ENCODE data around the gene PCDH9.

PCDH9 gene

DNA sequence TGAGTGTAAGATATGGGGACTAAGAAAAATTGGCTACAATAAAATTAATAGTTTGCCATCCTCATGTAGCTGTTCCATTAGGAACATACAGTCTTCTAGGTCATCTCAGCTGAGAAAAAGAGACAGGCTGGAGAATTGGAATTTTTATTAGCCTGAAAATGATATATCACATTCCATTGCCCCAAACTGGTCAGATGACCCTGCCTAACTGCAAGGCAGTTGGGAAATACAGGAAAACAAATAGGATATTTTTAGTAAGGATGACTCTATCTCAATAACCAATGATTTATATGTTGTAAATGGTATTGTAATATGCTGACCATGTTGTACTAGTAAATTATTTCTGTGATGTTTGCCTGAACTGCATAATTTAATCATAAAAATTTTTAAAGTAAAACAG lies 673.8 kb downstream of the PCDH9 start:
- Histone ChIP-seq H3K27ac (ENCODE audit: low read length) (no peak overlapping the region), H3K9ac (ENCODE audit: low read length in 2 of 2) (no peak overlapping the region), H3K9me3 (ENCODE audit: control insufficient read depth in 2 of 2, low read length in 2 of 2) (no peaks in the 10 kb centered on the region), H3K4me3 (ENCODE audit: low read length in 2 of 2) (no peak overlapping the region), H3K27me3 (ENCODE audit: control insufficient read depth in 1 of 2, insufficient read depth in 2 of 2, low read length in 2 of 2) (no peaks in the 10 kb centered on the region), H3K36me3 (ENCODE audit: control insufficient read depth in 2 of 2, insufficient read depth in 2 of 2, low read length in 2 of 2) (no peaks in the 10 kb centered on the region), H3K4me1 (ENCODE audit: control insufficient read depth, insufficient read depth, low read length) (no peaks in the 10 kb centered on the region)

GRCh38 chr13:66553391-66553790 lies 676.7 kb downstream of the PCDH9 start:
- H3K4me3 ChIP-seq (ENCODE audit: low read length in 2 of 2), result no peak overlapping the region
- H3K9ac ChIP-seq (ENCODE audit: low read length in 2 of 2), result no peak overlapping the region
- H3K4me1 ChIP-seq (ENCODE audit: control insufficient read depth, insufficient read depth, low read length), result no peaks in the 10 kb centered on the region
- H3K9me3 ChIP-seq (ENCODE audit: control insufficient read depth in 2 of 2, low read length in 2 of 2), result no peaks in the 10 kb centered on the region
- no peaks in the 10 kb centered on the region for H3K36me3 ChIP-seq (ENCODE audit: control insufficient read depth in 2 of 2, insufficient read depth in 2 of 2, low read length in 2 of 2)
- no peak overlapping the region for H3K27ac ChIP-seq (ENCODE audit: low read length)
- no peaks in the 10 kb centered on the region for H3K27me3 ChIP-seq (ENCODE audit: control insufficient read depth in 1 of 2, insufficient read depth in 2 of 2, low read length in 2 of 2)

GRCh38 chr13:66551128-66551527 lies 679.0 kb downstream of the PCDH9 start:
- H3K4me3 ChIP-seq (ENCODE audit: low read length in 2 of 2), result no peak overlapping the region
- no peaks in the 10 kb centered on the region for H3K27me3 ChIP-seq (ENCODE audit: control insufficient read depth in 1 of 2, insufficient read depth in 2 of 2, low read length in 2 of 2)
- no peaks in the 10 kb centered on the region for H3K9me3 ChIP-seq (ENCODE audit: control insufficient read depth in 2 of 2, low read length in 2 of 2)
- H3K27ac ChIP-seq (ENCODE audit: low read length), result no peak overlapping the region
- no peaks in the 10 kb centered on the region for H3K36me3 ChIP-seq (ENCODE audit: control insufficient read depth in 2 of 2, insufficient read depth in 2 of 2, low read length in 2 of 2)
- no peaks in the 10 kb centered on the region for H3K4me1 ChIP-seq (ENCODE audit: control insufficient read depth, insufficient read depth, low read length)
- no peak overlapping the region for H3K9ac ChIP-seq (ENCODE audit: low read length in 2 of 2)

DNA sequence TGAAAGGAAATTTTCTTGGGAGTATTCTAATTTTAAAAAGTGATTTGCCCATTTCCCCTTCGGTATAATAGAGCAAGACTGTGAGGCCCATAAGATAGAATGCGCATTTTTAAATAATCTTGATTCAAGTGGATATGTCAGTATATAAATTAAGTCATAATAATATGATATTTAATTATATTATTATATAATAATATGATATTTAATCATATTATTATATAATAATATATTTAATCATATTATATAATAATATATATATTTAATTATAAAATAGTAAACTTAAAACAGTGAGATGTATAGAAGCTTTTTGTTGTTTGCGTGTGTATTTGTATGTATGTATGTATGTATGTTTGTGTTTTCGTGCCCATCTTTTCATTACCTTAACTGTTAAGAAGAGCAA lies 682.5 kb downstream of the PCDH9 start:
- Histone ChIP-seq H3K27me3 (ENCODE audit: control insufficient read depth in 1 of 2, insufficient read depth in 2 of 2, low read length in 2 of 2) (no peaks in the 10 kb centered on the region), H3K9me3 (ENCODE audit: control insufficient read depth in 2 of 2, low read length in 2 of 2) (no peaks in the 10 kb centered on the region), H3K9ac (ENCODE audit: low read length in 2 of 2) (no peak overlapping the region), H3K36me3 (ENCODE audit: control insufficient read depth in 2 of 2, insufficient read depth in 2 of 2, low read length in 2 of 2) (no peaks in the 10 kb centered on the region), H3K27ac (ENCODE audit: low read length) (no peak overlapping the region), H3K4me3 (ENCODE audit: low read length in 2 of 2) (no peak overlapping the region), H3K4me1 (ENCODE audit: control insufficient read depth, insufficient read depth, low read length) (no peaks in the 10 kb centered on the region)

DNA sequence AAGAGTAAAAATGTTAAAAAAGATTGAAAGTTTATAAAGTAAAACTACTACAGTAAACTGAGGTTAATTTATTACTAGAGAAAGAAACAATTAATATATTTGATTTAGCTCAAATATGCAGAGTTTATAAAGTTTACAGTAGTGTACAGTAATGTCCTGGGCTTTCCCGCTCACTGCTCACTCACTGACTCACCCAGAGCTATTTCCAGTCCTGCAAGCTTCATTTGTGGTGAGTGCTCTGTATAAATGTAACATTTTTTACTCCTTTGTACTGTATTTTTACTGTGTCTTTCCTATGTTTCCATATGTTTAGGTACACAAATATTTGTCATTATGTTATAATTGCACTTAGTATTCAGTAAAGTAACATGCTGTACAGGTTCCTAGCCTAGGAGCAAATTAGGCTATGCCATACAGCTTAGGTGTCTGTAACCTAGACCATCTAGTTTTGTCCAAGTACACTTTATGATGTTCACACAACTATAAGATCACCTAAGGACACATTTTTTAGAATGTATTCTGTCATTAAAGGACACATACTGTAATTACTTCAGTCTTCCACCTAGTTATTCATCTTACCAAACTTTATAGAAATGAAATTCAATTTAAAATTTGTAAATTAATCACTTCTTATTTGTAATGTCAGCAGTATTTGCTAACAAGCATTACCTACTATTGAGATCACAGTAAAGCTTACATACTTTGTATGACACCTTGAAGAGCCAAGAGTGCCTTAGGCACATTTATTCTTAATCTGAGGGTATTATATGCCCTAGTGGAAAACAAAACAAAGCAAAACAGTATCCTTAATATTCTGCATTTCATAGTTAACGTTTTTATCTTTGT lies 683.4 kb downstream of the PCDH9 start:
- H3K9me3 ChIP-seq (ENCODE audit: control insufficient read depth in 2 of 2, low read length in 2 of 2), result no peaks in the 10 kb centered on the region
- H3K4me3 ChIP-seq (ENCODE audit: low read length in 2 of 2), result no peak overlapping the region
- H3K9ac ChIP-seq (ENCODE audit: low read length in 2 of 2), result no peak overlapping the region
- no peaks in the 10 kb centered on the region for H3K27me3 ChIP-seq (ENCODE audit: control insufficient read depth in 1 of 2, insufficient read depth in 2 of 2, low read length in 2 of 2)
- no peak overlapping the region for H3K27ac ChIP-seq (ENCODE audit: low read length)
- no peaks in the 10 kb centered on the region for H3K36me3 ChIP-seq (ENCODE audit: control insufficient read depth in 2 of 2, insufficient read depth in 2 of 2, low read length in 2 of 2)
- H3K4me1 ChIP-seq (ENCODE audit: control insufficient read depth, insufficient read depth, low read length), result no peaks in the 10 kb centered on the region

- H3K27me3 ChIP-seq (ENCODE audit: control insufficient read depth in 1 of 2, insufficient read depth in 2 of 2, low read length in 2 of 2), result no peaks in the 10 kb centered on the region
- H3K36me3 ChIP-seq (ENCODE audit: control insufficient read depth in 2 of 2, insufficient read depth in 2 of 2, low read length in 2 of 2), result no peaks in the 10 kb centered on the region
- H3K27ac ChIP-seq (ENCODE audit: low read length), result no peak overlapping the region
- no peaks in the 10 kb centered on the region for H3K4me1 ChIP-seq (ENCODE audit: control insufficient read depth, insufficient read depth, low read length)
- no peaks in the 10 kb centered on the region for H3K9me3 ChIP-seq (ENCODE audit: control insufficient read depth in 2 of 2, low read length in 2 of 2)
- H3K9ac ChIP-seq (ENCODE audit: low read length in 2 of 2), result no peak overlapping the region
- H3K4me3 ChIP-seq (ENCODE audit: low read length in 2 of 2), result no peak overlapping the region
These were observed 686.4 kb downstream of the PCDH9 start for GRCh38 chr13:66543780-66544179.

DNA sequence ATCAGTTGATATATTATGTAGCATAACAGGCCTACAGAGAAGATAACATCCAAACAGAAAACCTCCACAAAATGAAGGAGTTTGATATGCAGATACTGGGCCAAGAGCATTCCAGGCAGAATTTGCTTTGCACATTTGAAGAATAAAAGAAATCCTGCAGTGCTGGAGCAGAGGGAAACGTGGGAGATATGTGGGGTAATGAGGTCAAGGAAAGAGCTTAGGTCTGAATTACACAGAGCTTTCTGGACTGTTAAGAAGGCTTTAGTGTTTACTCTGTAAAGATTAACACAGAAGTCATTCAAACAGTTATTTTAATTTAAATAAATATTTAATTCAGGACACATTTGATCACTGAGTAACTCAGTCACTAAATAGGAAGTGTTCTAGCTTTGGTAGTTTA lies 692.7 kb downstream of the PCDH9 start:
- Histone ChIP-seq H3K9ac (ENCODE audit: low read length in 2 of 2) (no peak overlapping the region), H3K4me3 (ENCODE audit: low read length in 2 of 2) (no peak overlapping the region), H3K27ac (ENCODE audit: low read length) (no peak overlapping the region), H3K9me3 (ENCODE audit: control insufficient read depth in 2 of 2, low read length in 2 of 2) (no peaks in the 10 kb centered on the region), H3K27me3 (ENCODE audit: control insufficient read depth in 1 of 2, insufficient read depth in 2 of 2, low read length in 2 of 2) (no peaks in the 10 kb centered on the region), H3K4me1 (ENCODE audit: control insufficient read depth, insufficient read depth, low read length) (no peaks in the 10 kb centered on the region), H3K36me3 (ENCODE audit: control insufficient read depth in 2 of 2, insufficient read depth in 2 of 2, low read length in 2 of 2) (no peaks in the 10 kb centered on the region)

GRCh38 chr13:66536746-66537145 lies 693.4 kb downstream of the PCDH9 start:
- no peak overlapping the region for H3K4me3 ChIP-seq (ENCODE audit: low read length in 2 of 2)
- no peaks in the 10 kb centered on the region for H3K27me3 ChIP-seq (ENCODE audit: control insufficient read depth in 1 of 2, insufficient read depth in 2 of 2, low read length in 2 of 2)
- no peak overlapping the region for H3K9ac ChIP-seq (ENCODE audit: low read length in 2 of 2)
- H3K27ac ChIP-seq (ENCODE audit: low read length), result no peak overlapping the region
- no peaks in the 10 kb centered on the region for H3K4me1 ChIP-seq (ENCODE audit: control insufficient read depth, insufficient read depth, low read length)
- H3K36me3 ChIP-seq (ENCODE audit: control insufficient read depth in 2 of 2, insufficient read depth in 2 of 2, low read length in 2 of 2), result no peaks in the 10 kb centered on the region
- H3K9me3 ChIP-seq (ENCODE audit: control insufficient read depth in 2 of 2, low read length in 2 of 2), result no peaks in the 10 kb centered on the region

GRCh38 chr13:66534561-66534960 lies 695.6 kb downstream of the PCDH9 start:
- no peak overlapping the region for H3K4me3 ChIP-seq (ENCODE audit: low read length in 2 of 2)
- no peaks in the 10 kb centered on the region for H3K9me3 ChIP-seq (ENCODE audit: control insufficient read depth in 2 of 2, low read length in 2 of 2)

GRCh38 chr13:66532845-66533244 lies 697.3 kb downstream of the PCDH9 start:
- H3K36me3 ChIP-seq (ENCODE audit: control insufficient read depth in 2 of 2, insufficient read depth in 2 of 2, low read length in 2 of 2), result no peaks in the 10 kb centered on the region
- H3K4me3 ChIP-seq (ENCODE audit: low read length in 2 of 2), result no peak overlapping the region
- no peaks in the 10 kb centered on the region for H3K9me3 ChIP-seq (ENCODE audit: control insufficient read depth in 2 of 2, low read length in 2 of 2)
- no peak overlapping the region for H3K27ac ChIP-seq (ENCODE audit: low read length)
- no peaks in the 10 kb centered on the region for H3K4me1 ChIP-seq (ENCODE audit: control insufficient read depth, insufficient read depth, low read length)
- H3K27me3 ChIP-seq (ENCODE audit: control insufficient read depth in 1 of 2, insufficient read depth in 2 of 2, low read length in 2 of 2), result no peaks in the 10 kb centered on the region
- H3K9ac ChIP-seq (ENCODE audit: low read length in 2 of 2), result no peak overlapping the region

More at GRCh38 chr13:66534561-66534960, 695.6 kb downstream of the PCDH9 start:
- no peak overlapping the region for H3K27ac ChIP-seq (ENCODE audit: low read length)
- no peaks in the 10 kb centered on the region for H3K4me1 ChIP-seq (ENCODE audit: control insufficient read depth, insufficient read depth, low read length)
- no peaks in the 10 kb centered on the region for H3K36me3 ChIP-seq (ENCODE audit: control insufficient read depth in 2 of 2, insufficient read depth in 2 of 2, low read length in 2 of 2)
- no peak overlapping the region for H3K9ac ChIP-seq (ENCODE audit: low read length in 2 of 2)
- H3K27me3 ChIP-seq (ENCODE audit: control insufficient read depth in 1 of 2, insufficient read depth in 2 of 2, low read length in 2 of 2), result no peaks in the 10 kb centered on the region

DNA sequence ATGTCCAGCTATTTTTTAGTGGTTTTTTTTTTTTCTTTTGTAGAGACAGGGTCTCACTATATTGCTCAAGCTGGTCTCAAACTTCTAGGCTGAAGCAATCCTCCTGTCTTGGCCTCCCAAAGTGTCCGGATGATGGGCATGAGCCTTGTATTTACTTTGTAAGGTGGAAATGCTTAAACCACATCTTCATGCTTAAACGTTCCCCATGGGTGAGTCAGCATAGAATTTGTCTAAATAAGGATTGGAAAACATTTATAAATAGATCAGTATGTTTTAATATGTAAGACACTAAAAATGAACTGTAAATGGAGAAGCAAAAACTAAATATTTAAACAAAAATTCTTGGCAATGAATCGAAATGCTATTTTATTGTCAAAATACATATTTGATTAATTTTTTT lies 698.0 kb downstream of the PCDH9 start:
- Histone ChIP-seq H3K4me3 (ENCODE audit: low read length in 2 of 2) (no peak overlapping the region), H3K9me3 (ENCODE audit: control insufficient read depth in 2 of 2, low read length in 2 of 2) (no peaks in the 10 kb centered on the region), H3K27me3 (ENCODE audit: control insufficient read depth in 1 of 2, insufficient read depth in 2 of 2, low read length in 2 of 2) (no peaks in the 10 kb centered on the region)

More for the DNA sequence above, 698.0 kb downstream of the PCDH9 start:
- H3K4me1 ChIP-seq (ENCODE audit: control insufficient read depth, insufficient read depth, low read length), result no peaks in the 10 kb centered on the region
- no peaks in the 10 kb centered on the region for H3K36me3 ChIP-seq (ENCODE audit: control insufficient read depth in 2 of 2, insufficient read depth in 2 of 2, low read length in 2 of 2)
- no peak overlapping the region for H3K27ac ChIP-seq (ENCODE audit: low read length)
- H3K9ac ChIP-seq (ENCODE audit: low read length in 2 of 2), result no peak overlapping the region
